ENCODE measurements around the gene ADAMTS9.

- TF ChIP-seq CTCF (IDR thresholded peaks at IDR 0.05) = no peak
- TF ChIP-seq EZH2phosphoT487 (IDR thresholded peaks at IDR 0.05) = no peak
- TF ChIP-seq EZH2 (IDR thresholded peaks at IDR 0.05) = no peak
These were observed 70.8 kb downstream of the ADAMTS9 start for GRCh38 chr3:64616953-64617352.

All from neural progenitor cell (in vitro differentiated cells).